NCI-H146 treated with DMSO at 0.1 percent for 48 hours (cell line): ENCODE measurements around the gene DNMT3A.

ENCODE experiments used
- DNase-seq: peaks from one replicate; lab custom pipeline; 2025; ENCODE audit not compliant: unreplicated experiment; lab: John Stamatoyannopoulos, UW

DNMT3A gene

GRCh38 chr2:25373269-25373981, 31.7 kb upstream of the DNMT3A start:
- DNase-seq: no peak

DNA sequence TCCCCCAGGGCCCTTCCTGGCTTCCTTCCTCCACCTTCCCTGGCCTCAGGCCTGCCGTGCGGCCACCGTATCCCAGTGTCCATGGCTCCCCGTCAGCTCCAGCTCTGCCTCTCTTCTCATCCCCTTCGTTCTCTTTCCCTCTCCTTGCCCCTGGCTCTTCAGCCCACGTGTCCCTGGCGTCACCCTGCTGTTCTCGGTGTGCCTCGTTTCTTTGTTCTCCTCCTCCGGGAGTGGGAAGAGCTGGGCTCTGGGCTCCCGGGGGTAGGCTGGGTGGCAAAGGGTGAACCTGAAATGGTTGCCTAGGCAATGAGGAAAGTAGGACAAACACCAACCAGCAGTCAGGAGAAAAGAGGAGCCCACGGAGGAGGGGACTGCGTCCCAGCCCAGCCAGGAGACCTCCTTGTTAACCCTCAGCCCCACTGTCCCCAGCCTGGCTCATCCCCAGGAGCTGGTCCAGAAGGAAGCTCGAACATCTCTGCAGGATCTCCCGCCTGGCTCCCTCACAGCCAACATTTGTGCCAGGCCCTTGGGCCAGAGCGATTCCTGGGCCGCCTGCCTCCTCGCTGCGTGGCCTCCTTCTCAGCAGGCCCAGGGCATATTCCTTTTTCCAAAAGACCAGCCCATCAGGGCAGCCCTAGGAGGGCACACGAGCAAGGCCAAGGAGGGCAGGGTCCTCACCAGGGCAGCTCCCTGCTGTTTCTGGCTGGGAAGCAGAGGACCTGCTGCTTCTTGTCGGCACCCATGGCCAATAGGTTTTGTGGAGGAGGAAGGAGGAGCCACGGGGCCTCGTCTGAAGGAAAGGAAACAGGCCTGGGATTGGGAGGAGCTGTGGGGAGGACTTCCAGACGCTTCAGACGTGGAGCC, 30.9 kb upstream of the DNMT3A start:
- no peak for DNase-seq

GRCh38 chr2:25371253-25372241, 29.8 kb upstream of the DNMT3A start:
- DNase-seq: no peak

GRCh38 chr2:25369876-25370275, 28.2 kb upstream of the DNMT3A start:
- no peak for DNase-seq

- no peak for DNase-seq
Observed at GRCh38 chr2:25369439-25369838, 27.7 kb upstream of the DNMT3A start.

DNA sequence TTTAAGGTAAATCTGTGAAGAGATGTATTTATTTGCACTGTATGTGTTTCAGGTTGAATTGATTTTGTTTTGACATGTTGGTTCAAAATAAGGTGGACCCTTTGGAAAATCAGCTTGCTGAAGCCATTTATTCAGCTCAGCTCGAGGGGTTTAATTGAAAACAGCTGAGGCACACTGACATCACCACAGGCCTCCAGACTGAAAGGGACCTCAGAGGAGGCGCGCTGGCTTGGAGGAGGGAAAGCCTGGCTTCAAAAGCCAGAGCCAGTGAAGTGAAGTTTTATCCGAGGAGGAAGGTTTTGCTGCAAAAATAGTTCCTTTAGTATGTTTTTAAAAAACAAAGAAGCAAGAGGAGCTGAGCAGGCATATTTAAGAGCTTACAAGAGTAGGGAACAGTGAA, 26.9 kb upstream of the DNMT3A start:
- no peak for DNase-seq

DNA sequence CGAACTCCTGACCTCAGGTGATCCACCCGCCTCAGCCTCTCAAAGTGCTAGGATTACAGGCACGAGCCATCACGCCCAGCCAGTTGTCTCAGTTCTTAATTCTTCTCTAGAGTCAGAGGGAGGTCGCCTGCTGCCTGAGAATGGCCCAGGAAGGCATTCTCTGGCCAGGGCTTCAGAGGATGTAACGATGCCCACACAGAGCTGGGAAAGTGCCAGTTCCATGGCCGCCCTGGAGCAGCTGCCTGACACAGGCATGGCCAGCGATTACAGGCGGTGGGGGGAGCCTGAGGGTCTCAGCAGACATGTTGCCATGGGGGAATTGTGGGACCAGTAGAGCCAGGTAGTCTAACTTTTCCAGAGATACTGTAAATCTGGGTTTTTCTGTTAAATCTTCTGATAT, 25.6 kb upstream of the DNMT3A start:
- no peak for DNase-seq

DNA sequence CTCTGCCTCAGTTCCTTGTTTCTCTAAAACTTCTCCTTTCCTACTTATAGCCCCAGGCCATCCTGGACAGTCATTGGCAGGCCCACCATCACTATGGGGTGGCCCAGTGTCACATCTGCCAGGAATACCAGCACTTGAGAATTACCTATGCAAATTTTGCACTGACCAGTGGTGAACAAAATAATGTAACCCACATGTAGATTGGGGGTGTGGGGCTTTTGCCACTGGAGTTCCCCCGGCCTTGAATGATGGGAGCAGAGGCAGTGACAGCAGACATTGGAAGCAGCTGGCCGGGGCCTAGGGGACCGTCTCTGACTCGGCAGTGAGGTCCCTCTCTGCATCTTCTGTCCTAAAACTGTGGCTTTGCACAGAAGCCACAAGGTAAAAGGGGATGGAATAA, 24.9 kb upstream of the DNMT3A start:
- DNase-seq: no peak

DNA sequence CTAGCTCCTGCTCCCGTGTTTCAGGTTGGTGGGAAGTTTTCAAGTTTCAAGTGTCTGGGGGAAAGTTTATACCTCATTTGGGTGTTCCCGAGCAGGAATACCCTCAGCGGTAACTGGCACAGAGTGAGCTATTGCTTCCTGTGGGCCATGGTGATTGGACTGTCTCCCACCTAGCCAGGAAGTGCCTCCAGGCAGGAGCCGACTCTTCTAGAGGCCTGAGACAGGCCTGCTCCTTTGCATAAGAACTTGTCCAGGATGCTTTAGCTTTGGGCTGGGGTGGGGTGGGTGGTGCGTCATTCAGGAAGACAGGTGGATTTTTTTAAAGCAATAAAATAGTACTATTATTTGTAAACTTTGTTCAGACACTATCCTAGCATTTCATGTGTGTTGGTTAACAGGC, 23.5 kb upstream of the DNMT3A start:
- no peak for DNase-seq

DNA sequence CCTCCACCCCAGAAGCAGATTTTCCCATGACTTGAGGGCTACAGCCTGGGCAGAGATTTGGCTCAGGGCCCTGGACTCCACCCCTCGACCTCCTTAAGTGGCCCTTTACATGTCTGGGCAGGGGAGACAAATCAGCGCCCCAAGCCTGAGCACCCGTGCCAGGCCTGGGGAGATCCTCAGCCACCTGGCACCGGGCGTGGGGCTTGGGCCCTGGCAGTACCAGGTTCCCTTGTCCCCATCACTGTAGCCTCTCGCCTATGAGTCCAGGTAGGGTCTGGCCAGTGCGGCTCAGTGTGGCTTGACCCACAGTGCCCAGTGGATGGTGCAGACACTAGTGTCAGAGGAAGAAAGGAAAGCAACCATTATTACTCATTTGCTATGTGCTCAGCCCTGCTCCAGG, 22.0 kb upstream of the DNMT3A start:
- DNase-seq: no peak

DNA sequence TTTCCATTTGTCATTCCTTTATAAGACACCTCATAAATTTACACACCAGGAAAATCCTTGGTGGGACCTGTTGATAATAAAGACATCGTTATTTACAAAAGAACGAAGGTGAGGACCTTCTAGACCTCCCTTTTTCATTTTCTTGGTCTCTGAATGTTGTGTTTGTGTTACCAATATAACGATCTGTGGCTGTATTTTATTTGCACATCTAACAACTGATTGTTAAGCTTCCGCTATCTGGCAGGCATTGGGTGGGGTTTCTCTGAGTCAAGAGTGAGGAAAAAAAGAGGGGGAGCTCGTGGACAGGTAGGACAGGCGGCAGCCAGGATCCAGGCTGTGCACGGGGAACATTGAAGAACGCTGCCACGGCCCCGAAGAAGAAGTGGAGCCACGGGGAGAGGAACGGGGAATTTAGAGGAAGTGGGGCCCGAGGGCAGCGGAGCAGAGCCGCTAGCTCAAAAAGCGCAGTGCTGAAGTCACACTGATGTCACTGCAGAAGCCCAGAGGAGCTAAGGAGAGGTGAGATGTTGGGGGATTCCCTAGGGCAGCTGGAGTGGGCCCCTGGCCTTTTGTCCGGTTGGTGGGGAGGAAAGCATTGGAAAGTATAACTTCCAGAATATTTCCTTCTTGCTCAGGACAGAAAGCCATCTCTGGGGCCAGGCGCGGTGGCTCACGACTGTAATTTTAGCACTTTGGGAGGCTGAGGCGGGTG, 20.9 kb upstream of the DNMT3A start:
- peak; percentile 21 for DNase-seq

DNA sequence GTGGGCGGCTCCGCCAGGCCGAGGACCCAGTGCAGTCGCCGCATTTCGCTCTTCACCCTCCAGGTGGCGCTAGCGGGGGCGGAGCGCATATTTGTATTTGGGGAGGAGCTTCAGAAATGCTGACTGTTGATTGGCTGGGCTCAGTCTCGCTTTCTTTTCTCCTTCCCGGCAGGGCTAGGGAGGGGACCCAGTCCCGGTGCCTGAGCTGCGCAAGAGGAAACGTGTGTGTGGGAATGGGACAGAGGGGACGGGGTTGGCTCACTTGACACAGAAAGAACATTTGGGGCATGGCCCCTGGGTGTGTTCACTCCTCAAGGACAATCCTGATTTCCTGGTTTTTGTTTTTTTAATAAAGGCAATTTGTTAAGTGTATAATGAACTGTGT, 20.3 kb upstream of the DNMT3A start:
- peak; percentile 90 for DNase-seq

DNA sequence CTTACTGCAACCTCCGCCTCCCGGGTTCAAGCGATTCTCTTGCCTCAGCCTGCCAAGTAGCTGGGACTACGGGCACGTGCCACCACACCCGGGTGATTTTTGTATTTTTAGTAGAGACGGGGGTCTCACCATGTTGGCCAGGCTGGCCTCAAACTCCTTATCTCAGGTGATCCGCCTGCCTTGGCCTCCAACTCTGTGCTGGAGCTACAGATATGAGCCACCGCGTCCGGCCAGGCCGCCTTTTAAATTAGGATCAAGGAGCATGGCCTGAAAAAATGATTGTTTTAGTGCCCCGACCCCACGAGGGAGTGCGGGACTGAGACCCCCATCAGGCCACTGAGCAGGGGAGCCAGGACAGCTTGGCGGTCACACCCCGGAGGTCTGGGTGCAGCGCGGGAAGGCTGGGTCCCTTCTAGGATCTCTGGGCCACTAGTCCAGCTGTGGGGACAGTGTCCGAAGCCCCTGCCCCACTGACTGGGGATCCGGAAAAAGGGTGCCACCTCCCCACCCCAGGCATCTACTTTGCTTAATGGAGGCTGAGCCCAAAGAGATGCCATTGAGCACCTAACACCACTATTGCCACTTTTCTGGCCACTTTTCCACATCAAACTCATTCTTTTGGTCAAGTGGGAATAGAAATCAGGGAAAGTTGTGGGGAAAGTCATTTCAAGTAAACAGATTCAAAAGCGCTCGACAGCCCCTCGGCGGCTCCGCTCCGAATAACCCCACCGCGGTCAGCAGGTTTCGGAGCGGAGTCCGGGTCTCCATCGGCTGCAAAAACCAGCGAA, 19.7 kb upstream of the DNMT3A start:
- DNase-seq: no peak

DNA sequence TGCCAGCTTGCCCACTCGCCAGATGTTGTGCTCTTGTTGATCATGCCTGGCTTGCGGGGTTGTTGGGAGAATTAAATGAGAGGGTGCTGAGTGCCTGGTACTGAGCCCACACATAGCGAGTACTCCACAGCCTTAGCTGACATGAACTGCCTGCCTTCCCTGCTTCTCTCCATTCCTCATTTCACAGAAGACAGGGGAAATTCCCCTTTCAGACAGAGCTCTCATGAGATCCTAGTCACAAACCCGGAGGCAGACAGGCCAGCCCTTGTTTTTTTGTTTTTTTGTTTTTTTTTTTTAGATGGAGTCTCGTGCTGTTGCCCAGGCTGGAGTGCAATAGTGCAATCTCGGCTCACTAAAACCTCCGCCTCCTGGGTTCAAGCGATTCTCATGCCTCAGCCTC, 17.1 kb upstream of the DNMT3A start:
- no peak for DNase-seq

- DNase-seq: no peak
Observed at GRCh38 chr2:25358249-25358815, 16.6 kb upstream of the DNMT3A start.

GRCh38 chr2:25356088-25356487, 14.4 kb upstream of the DNMT3A start:
- DNase-seq: no peak

- no peak for DNase-seq
Observed at GRCh38 chr2:25355270-25355669, 13.5 kb upstream of the DNMT3A start.

DNA sequence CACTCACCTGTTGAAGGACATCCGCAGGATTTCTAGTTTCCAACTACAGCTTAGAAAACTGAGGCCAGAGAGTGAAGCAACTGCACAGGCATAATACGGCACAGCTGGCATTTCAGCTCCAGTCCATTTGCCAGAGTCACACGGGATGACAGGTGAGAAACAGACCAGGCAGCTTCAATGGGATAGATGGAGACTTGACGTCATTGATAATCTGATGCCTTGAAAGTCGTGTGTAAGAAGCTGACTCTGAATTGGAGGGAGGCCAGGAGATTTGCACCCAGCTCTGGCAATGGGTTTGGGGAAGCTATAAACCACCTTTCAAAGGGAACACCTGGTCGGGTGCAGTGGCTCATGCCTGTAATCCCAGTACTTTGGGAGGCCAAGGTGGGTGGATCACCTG, 12.4 kb upstream of the DNMT3A start:
- no peak for DNase-seq

- DNase-seq: no peak
Observed at GRCh38 chr2:25349397-25349796, 7.7 kb upstream of the DNMT3A start.

DNA sequence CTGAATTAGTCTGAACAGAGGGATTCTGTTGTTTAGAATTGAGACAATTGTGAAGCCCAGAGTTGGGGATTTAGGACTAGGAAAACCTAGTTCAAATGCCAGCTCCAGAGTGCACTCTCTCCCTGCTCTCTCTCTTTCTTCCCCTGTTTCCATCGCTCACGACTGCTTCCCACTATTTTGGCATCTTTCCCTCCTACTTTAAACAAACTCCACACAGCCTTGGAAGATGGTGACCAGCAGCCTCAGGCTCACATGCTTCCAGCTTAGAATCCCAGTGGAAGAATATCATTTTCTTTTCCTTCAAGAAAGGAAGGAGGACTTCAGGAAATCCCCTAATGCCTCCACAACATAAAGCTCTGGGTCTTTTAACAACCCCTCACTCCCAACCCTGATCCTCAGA, 6.1 kb upstream of the DNMT3A start:
- no peak for DNase-seq
